Tibial artery (tissue), 4 donors: ENCODE data around the gene GALNT14.

Source experiments
- DNase-seq, 2 donors: peaks; one replicate each; pipeline ENCODE4 v3.0.0-alpha.2; 2019
- H3K27ac ChIP-seq, 2 donors: fragments of 200-600 bp; sonication (generic) in 1 of 2; 1 replicate in 1 of 2; 2 replicates in 1 of 2; pipeline ENCODE4 v1.5.1; 2018 to 2019; ENCODE audit warnings: mild to moderate bottlenecking in 1 of 2
- H3K27me3 ChIP-seq, 2 donors: fragments of 200-600 bp; sonication (generic) in 1 of 2; one replicate each; pipeline versions ENCODE4 v1.5.1 to v1.6.0; 2016 to 2019
- H3K36me3 ChIP-seq, 3 donors: fragments of 200-600 bp; sonication (generic) in 2 of 3; one replicate each; pipeline ENCODE4 v1.5.1; 2016 to 2019; ENCODE audit warnings: mild to moderate bottlenecking in 2 of 3
- H3K4me1 ChIP-seq, 4 donors: fragments of 200-600 bp; sonication (generic) in 2 of 4; 1 replicate in 3 of 4; 2 replicates in 1 of 4; pipeline ENCODE4 v1.5.1; 2016 to 2019
- H3K4me3 ChIP-seq, 2 donors: fragments of 200-600 bp; sonication (generic) in 1 of 2; 1 replicate in 1 of 2; 2 replicates in 1 of 2; pipeline ENCODE4 v1.5.1; 2018 to 2019; ENCODE audit warnings: mild to moderate bottlenecking in 2 of 2
- H3K9me3 ChIP-seq, 3 donors: fragments of 200-600 bp; sonication (generic) in 1 of 3; one replicate each; pipeline ENCODE4 v1.5.1; 2016 to 2019
- CTCF ChIP-seq, 2 experiments: fragments of 200-600 bp in 1 of 2; fragments of 450-650 bp in 1 of 2; IDR thresholded peaks; one replicate each; pipeline ENCODE4 v1.5.1; 2017 to 2019; ENCODE audit warnings: antibody characterized with exemption in 2 of 2, mild to moderate bottlenecking in 1 of 2, moderate library complexity in 1 of 2
- intact Hi-C: fragments of 100-400 bp; cut with DNase I; formaldehyde crosslinking; loops from one replicate; pipeline ENCODE4 v1.15.0; 2023; ENCODE audit warnings: low total_unique reads

Gene GALNT14

GRCh38 chr2:30963184-30963583, 175.1 kb downstream of the GALNT14 start:
- no peaks in the 10 kb centered on the region for H3K36me3 ChIP-seq
- no peaks in the 10 kb centered on the region for H3K9me3 ChIP-seq
- no peaks in the 10 kb centered on the region for H3K4me1 ChIP-seq
- intact Hi-C loops: no loop called here
- no peak for TF ChIP-seq CTCF (IDR thresholded peaks at IDR 0.05)
- H3K4me3 ChIP-seq: no peak overlapping the region
- DNase-seq: no peak
- H3K27ac ChIP-seq: no peak overlapping the region
- peaks cover 0 to 17% of the 10 kb centered on the region in 2 donors for H3K27me3 ChIP-seq

GRCh38 chr2:30960213-30960612, 178.0 kb downstream of the GALNT14 start:
- Histone ChIP-seq H3K4me3 (no peak overlapping the region), H3K9me3 (no peaks in the 10 kb centered on the region), H3K4me1 (peaks cover 0 to 12% (median 0%) of the 10 kb centered on the region in 4 donors), H3K27ac (no peak overlapping the region), H3K36me3 (no peaks in the 10 kb centered on the region), H3K27me3 (peaks cover 0 to 12% of the 10 kb centered on the region in 2 donors)
- intact Hi-C loops: no loop called here
- no peak for TF ChIP-seq CTCF (IDR thresholded peaks at IDR 0.05)
- DNase-seq: no peak

GRCh38 chr2:30959653-30960052, 178.6 kb downstream of the GALNT14 start:
- intact Hi-C loops: no loop called here
- no peak for TF ChIP-seq CTCF (IDR thresholded peaks at IDR 0.05)
- no peaks in the 10 kb centered on the region for H3K9me3 ChIP-seq
- H3K27ac ChIP-seq: no peak overlapping the region
- H3K4me1 ChIP-seq: peaks cover 0 to 12% (median 0%) of the 10 kb centered on the region in 4 donors
- no peak for DNase-seq
- H3K36me3 ChIP-seq: no peaks in the 10 kb centered on the region
- H3K4me3 ChIP-seq: no peak overlapping the region
- peaks cover 0 to 9% of the 10 kb centered on the region in 2 donors for H3K27me3 ChIP-seq

GRCh38 chr2:30958918-30959265, 179.3 kb downstream of the GALNT14 start:
- H3K4me1 ChIP-seq: peaks cover 0 to 12% (median 0%) of the 10 kb centered on the region in 4 donors
- H3K36me3 ChIP-seq: no peaks in the 10 kb centered on the region
- H3K9me3 ChIP-seq: no peaks in the 10 kb centered on the region
- TF ChIP-seq CTCF (IDR thresholded peaks at IDR 0.05): no peak
- H3K4me3 ChIP-seq: no peak overlapping the region
- H3K27ac ChIP-seq: no peak overlapping the region
- H3K27me3 ChIP-seq: peaks cover 0 to 2% of the 10 kb centered on the region in 2 donors
- intact Hi-C loops: no loop called here
- DNase-seq: no peak

GRCh38 chr2:30958193-30958917, 179.9 kb downstream of the GALNT14 start:
- no peaks in the 10 kb centered on the region for H3K27me3 ChIP-seq
- DNase-seq: no peak
- intact Hi-C loops: no loop called here
- no peaks in the 10 kb centered on the region for H3K9me3 ChIP-seq
- H3K27ac ChIP-seq: no peak overlapping the region
- H3K36me3 ChIP-seq: no peaks in the 10 kb centered on the region
- no peak overlapping the region for H3K4me3 ChIP-seq
- H3K4me1 ChIP-seq: peaks cover 0 to 12% (median 0%) of the 10 kb centered on the region in 4 donors
- no peak for TF ChIP-seq CTCF (IDR thresholded peaks at IDR 0.05)
